Activated T-helper 17 cell treated with anti-CD3 and anti-CD28 coated beads, Interleukin-2, amount 50 U/mL, for 72 hours (primary cell): Measurements from ENCODE around the gene USP6NL. TPM values are rescaled to one million over a fixed set of nuclear protein-coding genes. Genes with fewer than 3 reads are reported as not detected.

Experiments used
- ATAC-seq: fragments of 150-1000 bp; cut with Tn5 transposase; replicated peaks from 2 replicates; pipeline ENCODE4 v1.10.0; 2021; ENCODE audit warnings: mild to moderate bottlenecking, moderate library complexity
- H3K27ac Mint-ChIP-seq: one replicate; pipeline ENCODE4 v1.8.0; 2022; ENCODE audit warnings: mixed read lengths
- H3K27me3 Mint-ChIP-seq: one replicate; pipeline ENCODE4 v1.8.0; 2022; ENCODE audit warnings: mixed read lengths
- H3K36me3 Mint-ChIP-seq: one replicate; pipeline ENCODE4 v1.8.0; 2022; ENCODE audit warnings: low read depth, mild to moderate bottlenecking, mixed read lengths
- H3K4me1 Mint-ChIP-seq: one replicate; pipeline ENCODE4 v1.8.0; 2022; ENCODE audit warnings: mixed read lengths
- H3K4me3 Mint-ChIP-seq: one replicate; pipeline ENCODE4 v1.8.0; 2022; ENCODE audit warnings: mild to moderate bottlenecking, mixed read lengths
- H3K9me3 Mint-ChIP-seq: one replicate; pipeline ENCODE4 v1.8.0; 2022; ENCODE audit warnings: mixed read lengths
- total RNA-seq, 2 donors: library from RNA; stranded (reverse); gene quantifications; one replicate each; pipeline ENCODE4 v1.2.3, GENCODE V29; 2022

USP6NL gene
- total RNA-seq, 2 donors from 2014 or later, result 0.74 to 1.7 TPM

- peaks cover 2% of the 10 kb centered on the region for H3K27me3 Mint-ChIP-seq
- H3K4me1 Mint-ChIP-seq, result peaks cover 4% of the 10 kb centered on the region
- H3K4me3 Mint-ChIP-seq, result no peak overlapping the region
- no peak overlapping the region for H3K27ac Mint-ChIP-seq
- no peak for ATAC-seq
- H3K9me3 Mint-ChIP-seq, result no peaks in the 10 kb centered on the region
- H3K36me3 Mint-ChIP-seq, result no peaks in the 10 kb centered on the region
Observed at GRCh38 chr10:11589738-11590137, 21.7 kb downstream of the USP6NL start.

DNA sequence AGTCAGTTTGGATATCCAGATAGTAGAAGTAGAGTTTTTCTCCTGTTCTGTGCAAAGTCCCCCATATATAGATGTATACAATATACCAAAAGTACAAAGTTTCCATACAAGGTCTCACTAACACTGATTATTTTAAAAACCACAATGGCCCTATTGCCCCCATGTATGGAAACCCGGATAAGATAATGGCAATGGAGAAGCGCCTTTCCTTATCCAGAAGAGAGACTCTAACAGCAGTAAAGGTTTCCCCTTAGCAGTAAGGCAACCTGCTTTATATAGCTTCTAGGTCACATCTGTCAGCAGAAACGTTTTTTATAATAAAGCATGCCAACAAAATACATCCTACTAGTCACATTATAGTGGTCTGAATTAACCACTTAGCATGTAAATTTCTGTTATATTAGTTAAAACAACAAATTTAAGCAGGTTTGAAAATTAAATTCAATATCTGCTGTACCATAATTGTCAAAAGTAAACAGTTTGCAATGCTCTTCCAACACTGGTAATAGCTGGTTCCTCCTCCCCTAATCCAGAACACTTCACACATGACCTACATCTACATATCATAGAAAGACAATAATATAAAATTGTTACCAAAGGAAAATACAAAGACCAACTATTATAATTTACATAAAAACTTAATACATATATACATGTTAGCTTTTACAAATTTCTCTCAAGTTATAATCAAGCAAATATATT lies 22.4 kb downstream of the USP6NL start:
- peaks cover 4% of the 10 kb centered on the region for H3K4me1 Mint-ChIP-seq
- ATAC-seq, result no peak
- H3K9me3 Mint-ChIP-seq, result no peaks in the 10 kb centered on the region
- H3K4me3 Mint-ChIP-seq, result no peak overlapping the region
- H3K27ac Mint-ChIP-seq, result no peak overlapping the region
- H3K27me3 Mint-ChIP-seq, result peaks cover 2% of the 10 kb centered on the region
- no peaks in the 10 kb centered on the region for H3K36me3 Mint-ChIP-seq

GRCh38 chr10:11587722-11588259 lies 23.7 kb downstream of the USP6NL start:
- peaks cover 4% of the 10 kb centered on the region for H3K4me1 Mint-ChIP-seq
- H3K4me3 Mint-ChIP-seq, result no peak overlapping the region
- ATAC-seq, result no peak
- H3K27me3 Mint-ChIP-seq, result peaks cover 2% of the 10 kb centered on the region
- no peak overlapping the region for H3K27ac Mint-ChIP-seq
- H3K36me3 Mint-ChIP-seq, result no peaks in the 10 kb centered on the region
- no peaks in the 10 kb centered on the region for H3K9me3 Mint-ChIP-seq

GRCh38 chr10:11586170-11586569 lies 25.3 kb downstream of the USP6NL start:
- Mint-ChIP-seq H3K27me3 (peaks cover 2% of the 10 kb centered on the region), H3K4me1 (peaks cover 4% of the 10 kb centered on the region), H3K9me3 (no peaks in the 10 kb centered on the region), H3K27ac (no peak overlapping the region), H3K4me3 (no peak overlapping the region), H3K36me3 (no peaks in the 10 kb centered on the region)
- no peak for ATAC-seq

GRCh38 chr10:11581213-11581612 lies 30.2 kb downstream of the USP6NL start:
- no peaks in the 10 kb centered on the region for H3K9me3 Mint-ChIP-seq
- no peak overlapping the region for H3K27ac Mint-ChIP-seq

DNA sequence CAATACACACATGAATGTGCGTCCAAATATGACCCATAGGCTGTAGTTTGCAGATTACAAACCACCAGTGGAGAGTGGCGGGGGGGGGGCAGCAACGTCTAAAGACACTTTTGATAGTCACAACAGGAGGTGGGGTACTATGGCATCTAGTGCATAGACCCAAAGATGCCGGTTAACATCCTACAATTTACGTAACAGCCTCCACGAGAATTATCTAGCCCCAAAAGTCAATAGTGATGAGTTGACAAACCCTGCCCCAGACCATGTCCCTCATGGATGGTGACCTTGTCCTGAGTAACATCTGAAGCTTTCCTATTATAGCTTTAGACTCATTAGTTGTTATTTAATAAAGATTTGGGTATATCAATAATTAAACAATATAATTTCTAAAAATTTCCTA lies 31.6 kb downstream of the USP6NL start:
- H3K9me3 Mint-ChIP-seq, result no peaks in the 10 kb centered on the region
- no peaks in the 10 kb centered on the region for H3K27me3 Mint-ChIP-seq
- no peaks in the 10 kb centered on the region for H3K36me3 Mint-ChIP-seq
- ATAC-seq, result no peak
- peaks cover 3% of the 10 kb centered on the region for H3K4me1 Mint-ChIP-seq
- no peak overlapping the region for H3K27ac Mint-ChIP-seq
- H3K4me3 Mint-ChIP-seq, result no peak overlapping the region

More at GRCh38 chr10:11581213-11581612, 30.2 kb downstream of the USP6NL start:
- H3K27me3 Mint-ChIP-seq, result no peaks in the 10 kb centered on the region
- no peaks in the 10 kb centered on the region for H3K36me3 Mint-ChIP-seq
- H3K4me1 Mint-ChIP-seq, result peaks cover 3% of the 10 kb centered on the region
- ATAC-seq, result peak; percentile 76
- no peak overlapping the region for H3K4me3 Mint-ChIP-seq

GRCh38 chr10:11578802-11579255 lies 32.6 kb downstream of the USP6NL start:
- H3K4me3 Mint-ChIP-seq, result no peak overlapping the region
- H3K27me3 Mint-ChIP-seq, result no peaks in the 10 kb centered on the region
- no peak overlapping the region for H3K27ac Mint-ChIP-seq
- H3K9me3 Mint-ChIP-seq, result no peaks in the 10 kb centered on the region
- H3K36me3 Mint-ChIP-seq, result no peaks in the 10 kb centered on the region
- peak; percentile 69 for ATAC-seq
- peaks cover 3% of the 10 kb centered on the region for H3K4me1 Mint-ChIP-seq

DNA sequence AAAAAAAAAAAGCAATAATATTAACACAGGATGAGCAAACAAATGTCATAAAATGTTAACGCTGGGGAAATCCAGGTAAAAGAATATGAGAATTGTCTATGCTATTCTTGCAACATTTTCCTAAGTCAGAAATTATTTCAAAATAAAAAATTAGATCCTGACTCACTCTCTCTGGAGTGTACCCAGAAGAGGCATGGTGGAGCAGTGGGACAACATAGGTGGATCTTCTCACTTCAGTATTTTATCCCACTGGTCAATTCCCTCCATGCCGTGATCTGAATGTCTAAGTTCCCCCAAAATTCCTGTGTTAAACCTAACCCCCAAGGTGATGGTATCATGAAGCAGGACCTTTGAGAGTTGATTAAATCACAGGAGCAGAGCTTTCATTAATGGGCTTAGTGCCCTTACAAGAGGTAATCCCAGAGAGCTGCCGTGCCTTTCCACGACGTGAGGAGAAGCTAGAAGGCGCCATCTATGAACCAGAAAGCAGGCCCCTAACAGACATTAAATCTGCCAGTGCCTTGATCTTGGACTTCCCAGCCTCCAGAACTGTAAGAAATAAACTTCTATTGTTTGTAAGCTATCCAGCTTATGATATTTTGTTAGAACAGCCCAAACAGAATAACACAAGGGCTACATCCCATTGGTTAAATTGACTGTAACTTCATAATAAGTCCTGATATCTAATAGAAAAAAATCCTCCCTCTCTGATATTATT lies 35.2 kb downstream of the USP6NL start:
- Mint-ChIP-seq H3K4me1 (peaks cover 3% of the 10 kb centered on the region), H3K36me3 (no peaks in the 10 kb centered on the region), H3K4me3 (no peak overlapping the region), H3K9me3 (no peaks in the 10 kb centered on the region), H3K27ac (no peak overlapping the region), H3K27me3 (no peaks in the 10 kb centered on the region)
- no peak for ATAC-seq

GRCh38 chr10:11573497-11573896 lies 38.0 kb downstream of the USP6NL start:
- Mint-ChIP-seq H3K27me3 (no peaks in the 10 kb centered on the region), H3K4me3 (no peak overlapping the region), H3K36me3 (no peaks in the 10 kb centered on the region), H3K9me3 (no peaks in the 10 kb centered on the region), H3K27ac (no peak overlapping the region), H3K4me1 (no peaks in the 10 kb centered on the region)
- ATAC-seq, result no peak

DNA sequence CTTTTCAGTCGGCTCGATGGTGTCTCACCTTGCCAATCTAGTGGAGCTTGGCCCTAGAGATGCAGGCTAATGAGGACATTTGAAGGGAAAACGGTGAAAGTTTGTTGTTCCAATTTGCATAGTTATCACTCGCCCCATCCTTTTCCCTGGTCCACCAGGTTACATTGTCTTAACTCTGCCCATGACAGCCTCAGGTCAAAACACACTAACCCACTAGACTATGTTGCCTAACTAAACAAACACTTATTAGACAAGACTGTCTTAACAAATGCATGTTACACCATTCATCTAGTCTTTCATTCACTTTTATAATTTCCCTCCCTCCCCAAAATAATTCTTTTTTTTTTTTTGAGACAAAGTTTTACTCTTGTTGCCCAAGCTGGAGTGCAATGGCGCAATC lies 40.7 kb downstream of the USP6NL start:
- no peaks in the 10 kb centered on the region for H3K36me3 Mint-ChIP-seq
- no peak for ATAC-seq
- no peaks in the 10 kb centered on the region for H3K9me3 Mint-ChIP-seq
- H3K27me3 Mint-ChIP-seq, result no peaks in the 10 kb centered on the region
- H3K4me1 Mint-ChIP-seq, result no peaks in the 10 kb centered on the region
- H3K27ac Mint-ChIP-seq, result no peak overlapping the region
- H3K4me3 Mint-ChIP-seq, result no peak overlapping the region

GRCh38 chr10:11569471-11569870 lies 42.0 kb downstream of the USP6NL start:
- Mint-ChIP-seq H3K9me3 (no peaks in the 10 kb centered on the region), H3K4me3 (no peak overlapping the region), H3K27me3 (no peaks in the 10 kb centered on the region), H3K36me3 (no peaks in the 10 kb centered on the region), H3K4me1 (no peaks in the 10 kb centered on the region), H3K27ac (no peak overlapping the region)
- ATAC-seq, result no peak

- no peak overlapping the region for H3K27ac Mint-ChIP-seq
- H3K27me3 Mint-ChIP-seq, result no peaks in the 10 kb centered on the region
- ATAC-seq, result no peak
- no peaks in the 10 kb centered on the region for H3K36me3 Mint-ChIP-seq
- H3K4me1 Mint-ChIP-seq, result no peaks in the 10 kb centered on the region
- H3K9me3 Mint-ChIP-seq, result no peaks in the 10 kb centered on the region
- no peak overlapping the region for H3K4me3 Mint-ChIP-seq
Observed at GRCh38 chr10:11568578-11568977, 42.9 kb downstream of the USP6NL start.

DNA sequence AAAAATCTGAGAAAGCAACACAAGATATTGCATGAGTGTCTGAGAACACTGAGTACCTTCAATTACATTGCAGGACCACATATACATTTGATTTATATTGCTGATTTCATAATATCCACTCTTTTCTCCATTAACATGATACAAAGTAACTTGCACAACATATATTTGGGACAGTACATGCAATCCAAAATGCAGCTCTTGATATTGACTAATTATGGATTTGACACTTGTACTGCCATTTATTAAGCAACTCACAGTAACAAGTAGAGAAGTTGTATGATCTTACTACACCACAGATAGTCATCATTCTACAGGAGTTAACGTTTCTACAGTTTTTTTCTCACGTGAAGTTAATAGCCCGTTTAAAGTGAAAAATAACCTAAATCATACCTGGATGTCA lies 46.7 kb downstream of the USP6NL start:
- Mint-ChIP-seq H3K27me3 (no peaks in the 10 kb centered on the region), H3K4me1 (no peaks in the 10 kb centered on the region), H3K4me3 (no peak overlapping the region), H3K27ac (no peak overlapping the region), H3K36me3 (no peaks in the 10 kb centered on the region), H3K9me3 (no peaks in the 10 kb centered on the region)
- no peak for ATAC-seq

DNA sequence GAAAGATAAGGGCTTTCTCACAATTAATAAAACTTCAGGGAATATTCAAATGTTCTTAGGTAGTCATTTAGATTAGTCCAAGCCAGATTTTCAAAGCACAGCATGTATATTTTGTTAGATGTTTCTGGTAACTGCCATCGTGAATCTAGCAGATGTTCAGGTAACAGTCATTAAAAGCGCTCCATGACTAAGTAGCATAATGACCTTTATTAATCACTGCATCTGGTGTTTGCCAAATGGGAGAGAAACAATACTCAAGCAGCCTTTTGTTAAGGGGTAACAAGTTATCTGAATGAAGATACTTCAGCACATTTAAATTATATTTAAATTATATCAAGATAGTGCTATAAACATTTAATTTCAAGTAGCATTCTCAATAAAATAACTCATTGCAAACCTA lies 47.5 kb downstream of the USP6NL start:
- Mint-ChIP-seq H3K4me3 (no peak overlapping the region), H3K36me3 (no peaks in the 10 kb centered on the region)

GRCh38 chr10:11562888-11563287 lies 48.6 kb downstream of the USP6NL start:
- ATAC-seq, result no peak
- Mint-ChIP-seq H3K36me3 (no peaks in the 10 kb centered on the region), H3K27me3 (peaks cover 4% of the 10 kb centered on the region), H3K27ac (no peak overlapping the region), H3K4me3 (no peak overlapping the region), H3K4me1 (no peaks in the 10 kb centered on the region), H3K9me3 (no peaks in the 10 kb centered on the region)

More for the DNA sequence above, 47.5 kb downstream of the USP6NL start:
- no peaks in the 10 kb centered on the region for H3K9me3 Mint-ChIP-seq
- H3K27me3 Mint-ChIP-seq, result no peaks in the 10 kb centered on the region
- no peaks in the 10 kb centered on the region for H3K4me1 Mint-ChIP-seq
- ATAC-seq, result no peak
- no peak overlapping the region for H3K27ac Mint-ChIP-seq
